Activated CD4-positive, CD25-positive, alpha-beta regulatory T cell treated with anti-CD3 and anti-CD28 coated beads, Interleukin-2, amount 50 U/mL, for 24 hours (primary cell): ENCODE data around the gene FKBP6.
"Not testable (repeated sequence)": the region's sequence is repeated elsewhere in the genome, so short reads cannot be mapped to it uniquely, and the experiment has no call there.

Source experiments
- ATAC-seq, 2 donors: fragments of 150-1000 bp; cut with Tn5 transposase; one replicate each; pipeline ENCODE4 v1.10.0; 2021; ENCODE audit warnings: mild to moderate bottlenecking in 1 of 2, moderate library complexity in 1 of 2

FKBP6 gene

DNA sequence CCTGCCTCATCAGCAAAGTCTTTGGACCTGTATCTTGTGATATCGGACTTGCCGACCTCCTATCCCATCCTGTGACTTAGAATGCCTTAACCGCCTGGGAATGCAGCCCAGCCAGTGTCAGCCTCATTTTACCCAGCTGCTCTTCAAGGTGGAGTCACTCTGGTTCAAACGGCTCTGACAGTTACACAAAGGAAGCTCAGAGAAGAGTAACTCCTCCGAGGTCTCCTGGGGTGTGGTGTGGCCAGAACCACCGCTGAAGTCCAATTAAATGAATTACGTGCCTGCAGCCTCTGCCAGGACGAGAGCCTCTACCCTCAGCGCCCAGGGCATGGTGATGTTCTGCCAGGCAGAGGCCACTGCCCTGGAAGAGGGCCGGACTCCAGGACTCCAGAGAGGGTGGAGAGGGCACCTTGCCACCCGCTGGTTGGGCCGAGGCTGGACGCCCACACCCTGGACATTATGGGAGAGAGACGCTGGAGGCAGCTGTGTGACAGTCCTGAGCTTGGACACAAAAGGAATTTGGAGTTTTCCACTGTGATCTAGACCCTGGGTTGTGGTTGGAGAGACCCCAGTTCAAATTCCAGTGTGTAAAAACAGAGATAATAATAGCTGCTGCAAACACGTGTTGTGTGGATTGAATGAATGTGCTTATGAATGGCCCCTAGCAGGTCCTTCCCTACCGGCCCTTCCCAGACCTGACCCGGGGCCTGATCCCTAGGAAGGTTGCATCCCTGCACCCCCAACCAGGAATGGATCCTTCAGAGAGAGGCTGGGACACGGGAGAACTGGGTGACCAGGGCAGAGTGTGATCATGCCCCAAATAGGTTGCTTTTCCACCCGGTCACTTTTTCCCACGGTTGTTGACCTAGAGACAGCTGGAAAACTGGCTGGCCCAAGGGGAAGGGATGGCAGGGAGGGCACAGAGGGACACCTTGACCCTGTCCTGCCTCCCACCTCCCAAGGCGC is 67.9 kb downstream of the FKBP6 start:
- no peak for ATAC-seq

DNA sequence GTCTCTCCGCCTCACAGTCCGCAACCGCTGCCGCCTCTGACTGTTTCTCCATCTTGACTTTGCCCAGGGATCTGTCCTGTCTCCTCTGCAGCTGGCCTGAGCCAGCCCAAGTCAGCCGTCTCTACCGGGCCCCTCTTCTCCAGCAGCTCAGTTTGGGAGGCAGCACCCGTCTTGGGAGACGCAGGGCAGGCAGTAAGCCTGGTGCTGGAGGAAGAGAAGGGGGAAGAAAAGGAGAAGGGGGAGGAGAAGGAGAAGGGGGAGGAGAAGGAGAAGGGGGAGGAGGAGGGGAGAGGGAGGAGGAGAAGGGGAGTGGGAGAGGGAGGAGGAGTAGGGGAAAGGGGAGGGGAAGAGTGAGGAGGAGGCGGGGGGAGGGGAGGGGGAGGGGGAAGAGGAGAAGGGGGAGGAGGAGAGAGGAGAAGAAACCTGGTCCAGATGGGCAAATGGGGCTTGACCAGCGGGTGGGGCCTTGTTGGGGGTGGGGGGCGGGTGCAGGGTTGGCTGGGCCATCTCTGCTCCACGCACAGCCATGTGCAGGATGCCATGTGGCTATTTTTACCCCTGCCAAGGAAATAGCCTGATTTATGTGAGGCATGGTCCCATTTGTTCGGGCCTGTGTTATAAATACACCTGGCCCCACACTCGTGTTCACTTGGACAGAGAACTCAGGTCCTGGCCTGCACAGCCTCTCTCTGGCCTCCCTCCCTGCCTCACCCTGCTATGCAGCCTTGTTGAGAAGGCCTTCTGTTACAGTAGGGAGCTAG is 69.7 kb downstream of the FKBP6 start:
- no peak for ATAC-seq

DNA sequence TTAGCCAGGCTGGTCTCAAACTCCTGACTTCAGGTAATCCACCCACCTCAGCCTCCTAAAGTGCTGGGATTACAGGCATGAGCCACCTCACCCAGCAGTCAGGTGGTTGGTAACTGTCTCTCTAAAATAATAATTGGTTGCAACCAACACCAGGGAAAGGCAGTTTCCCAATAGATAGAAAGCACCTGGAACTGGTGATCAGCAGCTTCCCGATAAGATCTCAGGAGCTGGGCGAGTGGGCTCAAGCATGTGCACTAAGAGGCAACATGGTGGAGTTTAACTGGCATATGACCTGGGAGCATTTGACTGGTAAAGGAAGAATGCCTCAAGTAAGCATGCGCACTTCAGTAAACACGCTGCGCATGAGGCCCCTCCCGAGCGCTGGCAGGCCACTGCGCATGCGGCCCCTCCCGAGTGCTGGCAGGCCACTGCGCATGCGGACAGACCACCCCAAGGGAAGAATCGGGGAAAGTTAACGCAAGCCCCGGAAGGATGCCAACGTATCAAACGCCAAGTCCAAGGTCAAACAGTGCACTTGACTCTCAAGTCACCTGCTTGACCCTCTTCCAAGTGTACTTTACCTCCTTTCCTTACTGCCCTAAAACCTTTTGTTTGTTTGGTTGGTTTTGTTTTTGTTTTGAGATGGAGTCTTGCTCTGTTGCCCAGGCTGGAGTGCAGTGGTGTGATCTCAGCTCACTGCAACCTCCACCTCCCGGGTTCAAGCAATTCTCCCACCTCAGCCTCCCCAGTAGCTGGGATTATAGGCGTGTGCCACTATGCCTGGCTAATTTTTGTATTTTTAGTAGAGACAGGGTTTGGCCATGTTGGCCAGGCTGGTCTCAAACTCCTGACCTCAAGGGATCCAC is 71.5 kb downstream of the FKBP6 start:
- ATAC-seq = peak in 1 of 2 donors; percentile 46

DNA sequence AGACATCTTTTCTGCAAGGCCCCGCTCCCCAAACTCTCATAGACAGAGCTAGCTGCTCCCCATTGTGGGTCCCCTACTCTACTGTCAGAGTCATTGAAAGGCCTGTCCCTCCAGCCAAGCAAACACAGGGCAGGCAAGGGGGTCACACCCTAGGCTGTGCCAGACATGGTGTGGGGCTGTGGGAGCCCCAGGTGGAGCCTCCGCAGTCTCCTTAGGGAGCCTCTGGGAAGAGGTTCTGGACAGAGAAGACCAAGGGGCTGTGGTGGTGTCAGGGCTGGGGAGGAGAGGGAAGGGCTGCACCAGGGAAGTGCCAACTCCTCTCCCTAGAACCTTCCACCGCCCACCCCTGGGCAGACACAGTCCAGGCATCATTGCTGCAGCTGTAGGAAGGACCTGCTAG is 76.9 kb downstream of the FKBP6 start:
- not testable (repeated sequence) for ATAC-seq
